Measurements from ENCODE around the gene PLEKHA4. TPM values are rescaled to one million over a fixed set of nuclear protein-coding genes. Genes with fewer than 3 reads are reported as not detected.

PLEKHA4 gene
- total RNA-seq, 1 experiment from 2014 or later: 4.2 TPM

- Histone ChIP-seq H3K4me3 (ENCODE audit: low read depth in 2 of 2, low read length in 2 of 2) (no peak overlapping the region), H3K36me3 (ENCODE audit: control insufficient read depth, insufficient read depth, low read length) (no peaks in the 10 kb centered on the region), H3K4me1 (ENCODE audit: control insufficient read depth, insufficient read depth, low read length) (no peaks in the 10 kb centered on the region), H3K27me3 (ENCODE audit: control insufficient read depth, insufficient read depth, low read length) (no peaks in the 10 kb centered on the region), H3K27ac (ENCODE audit: low read length) (no peak overlapping the region), H3K9me3 (ENCODE audit: control insufficient read depth, insufficient read depth, low read depth, low read length) (no peaks in the 10 kb centered on the region)
- ChIA-PET POLR2A (interaction anchor here (0.5 kb wide), 1 partner anchor 11 kb away, joined by 3 read pairs; no protein-coding TSS in a partner anchor), CTCF (interaction anchor here (1.6 to 1.7 kb wide), 2 partner anchors 16 to 174 kb away, joined by 5 to 10 read pairs; no protein-coding TSS in a partner anchor)
- intact Hi-C loops (cut with micrococcal nuclease; ENCODE audit: unreplicated experiment): no loop called here
- TF ChIP-seq CTCF (IDR thresholded peaks at IDR 0.05) (no peak), SIN3A (IDR thresholded peaks at IDR 0.05; ENCODE audit: borderline replicate concordance, insufficient read depth, low read depth, low read length) (no peak), POLR2AphosphoS5 (IDR thresholded peaks at IDR 0.05; ENCODE audit: low read depth, low read length) (no peak)
- TF ChIP-seq, protein P1, sequence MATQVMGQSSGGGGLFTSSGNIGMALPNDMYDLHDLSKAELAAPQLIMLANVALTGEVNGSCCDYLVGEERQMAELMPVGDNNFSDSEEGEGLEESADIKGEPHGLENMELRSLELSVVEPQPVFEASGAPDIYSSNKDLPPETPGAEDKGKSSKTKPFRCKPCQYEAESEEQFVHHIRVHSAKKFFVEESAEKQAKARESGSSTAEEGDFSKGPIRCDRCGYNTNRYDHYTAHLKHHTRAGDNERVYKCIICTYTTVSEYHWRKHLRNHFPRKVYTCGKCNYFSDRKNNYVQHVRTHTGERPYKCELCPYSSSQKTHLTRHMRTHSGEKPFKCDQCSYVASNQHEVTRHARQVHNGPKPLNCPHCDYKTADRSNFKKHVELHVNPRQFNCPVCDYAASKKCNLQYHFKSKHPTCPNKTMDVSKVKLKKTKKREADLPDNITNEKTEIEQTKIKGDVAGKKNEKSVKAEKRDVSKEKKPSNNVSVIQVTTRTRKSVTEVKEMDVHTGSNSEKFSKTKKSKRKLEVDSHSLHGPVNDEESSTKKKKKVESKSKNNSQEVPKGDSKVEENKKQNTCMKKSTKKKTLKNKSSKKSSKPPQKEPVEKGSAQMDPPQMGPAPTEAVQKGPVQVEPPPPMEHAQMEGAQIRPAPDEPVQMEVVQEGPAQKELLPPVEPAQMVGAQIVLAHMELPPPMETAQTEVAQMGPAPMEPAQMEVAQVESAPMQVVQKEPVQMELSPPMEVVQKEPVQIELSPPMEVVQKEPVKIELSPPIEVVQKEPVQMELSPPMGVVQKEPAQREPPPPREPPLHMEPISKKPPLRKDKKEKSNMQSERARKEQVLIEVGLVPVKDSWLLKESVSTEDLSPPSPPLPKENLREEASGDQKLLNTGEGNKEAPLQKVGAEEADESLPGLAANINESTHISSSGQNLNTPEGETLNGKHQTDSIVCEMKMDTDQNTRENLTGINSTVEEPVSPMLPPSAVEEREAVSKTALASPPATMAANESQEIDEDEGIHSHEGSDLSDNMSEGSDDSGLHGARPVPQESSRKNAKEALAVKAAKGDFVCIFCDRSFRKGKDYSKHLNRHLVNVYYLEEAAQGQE (IDR thresholded peaks at IDR 0.05; ENCODE audit: insufficient read depth in 1 of 2, low read depth in 2 of 2, low read length in 1 of 2): no peak
- DNase-seq (ENCODE audit: low read depth, low spot score): no peak
- no peak for ATAC-seq
- BruUV-seq (replicated peaks): no TSS peak
- in situ Hi-C loops (cut with HindIII; ENCODE audit: low pct_unique_long_range_greater_than_20kb, low sequenced_read_pairs): no loop called here
Observed at GRCh38 chr19:48796298-48797083, 71.9 kb downstream of the PLEKHA4 start.

GRCh38 chr19:48795685-48796070 lies 72.7 kb downstream of the PLEKHA4 start:
- intact Hi-C loops (cut with micrococcal nuclease; ENCODE audit: unreplicated experiment): no loop called here
- in situ Hi-C loops (cut with HindIII; ENCODE audit: low pct_unique_long_range_greater_than_20kb, low sequenced_read_pairs): no loop called here
- TF ChIP-seq CTCF (IDR thresholded peaks at IDR 0.05): no peak
- TF ChIP-seq SIN3A (IDR thresholded peaks at IDR 0.05; ENCODE audit: borderline replicate concordance, insufficient read depth, low read depth, low read length): no peak
- TF ChIP-seq TCF7L2 (IDR thresholded peaks at IDR 0.05; ENCODE audit: low read depth, low read length): no peak
- TF ChIP-seq POLR2AphosphoS5 (IDR thresholded peaks at IDR 0.05; ENCODE audit: low read depth, low read length): no peak
- TF ChIP-seq, protein P1 (IDR thresholded peaks at IDR 0.05; ENCODE audit: insufficient read depth in 1 of 2, low read depth in 2 of 2, low read length in 1 of 2): no peak

More at GRCh38 chr19:48795685-48796070, 72.7 kb downstream of the PLEKHA4 start:
- POLR2A ChIA-PET: no interaction called here
- no peak overlapping the region for H3K4me3 ChIP-seq (ENCODE audit: low read depth in 2 of 2, low read length in 2 of 2)
- CTCF ChIA-PET: interaction anchor here (0.6 to 1.7 kb wide), 6 partner anchors 9 to 1670 kb away, joined by 3 to 10 read pairs (median 4); no protein-coding TSS in a partner anchor
- H3K36me3 ChIP-seq (ENCODE audit: control insufficient read depth, insufficient read depth, low read length): no peaks in the 10 kb centered on the region
- ATAC-seq (no peak; the same call in 1 of the 2 replicates), DNase-seq (ENCODE audit: low read depth, low spot score) (no peak)
- no peak overlapping the region for H3K27ac ChIP-seq (ENCODE audit: low read length)
- no peaks in the 10 kb centered on the region for H3K4me1 ChIP-seq (ENCODE audit: control insufficient read depth, insufficient read depth, low read length)
- no peaks in the 10 kb centered on the region for H3K9me3 ChIP-seq (ENCODE audit: control insufficient read depth, insufficient read depth, low read depth, low read length)
- no TSS peak for BruUV-seq (replicated peaks)
- no peaks in the 10 kb centered on the region for H3K27me3 ChIP-seq (ENCODE audit: control insufficient read depth, insufficient read depth, low read length)
